Natural killer cell (primary cell): ENCODE data around the gene SGF29. TPM values are rescaled to one million over a fixed set of nuclear protein-coding genes. Genes with fewer than 3 reads are reported as not detected.

Source experiments
- ATAC-seq, 3 donors: fragments of 150-1000 bp in 2 of 3; fragments of 200-7000 bp in 1 of 3; cut with Tn5 transposase; 1 replicate in 1 of 3; 2 replicates in 2 of 3; pipeline ENCODE4 v1.10.0; 2021; ENCODE audit warnings: mild to moderate bottlenecking in 2 of 3, moderate library complexity in 2 of 3
- DNase-seq, 2 donors: peaks; one replicate each; pipeline versions ENCODE4 v3.0.0 to v3.0.0-alpha.2; 2013 to 2021; ENCODE audit warnings: mixed read lengths in 1 of 2
- H3K27ac ChIP-seq: one replicate; pipeline ENCODE4 v1.5.1; 2013; ENCODE audit warnings: mild to moderate bottlenecking, low read length
- H3K27me3 ChIP-seq: one replicate; pipeline ENCODE4 v1.6.1; 2013; ENCODE audit warnings: low read length; ENCODE audit not compliant: control insufficient read depth, insufficient read depth
- H3K36me3 ChIP-seq: one replicate; pipeline ENCODE4 v1.6.1; 2013; ENCODE audit warnings: low read length; ENCODE audit not compliant: control insufficient read depth, insufficient read depth
- H3K4me1 ChIP-seq: one replicate; pipeline ENCODE4 v1.6.1; 2013; ENCODE audit warnings: low read length; ENCODE audit not compliant: control insufficient read depth, insufficient read depth
- H3K4me3 ChIP-seq: one replicate; pipeline ENCODE4 v1.5.1; 2013; ENCODE audit warnings: low read length
- H3K9me3 ChIP-seq: one replicate; pipeline ENCODE4 v1.6.1; 2013; ENCODE audit warnings: low read length; ENCODE audit not compliant: control insufficient read depth, insufficient read depth
- H3K27ac Mint-ChIP-seq, 2 donors: one replicate each; pipeline ENCODE4 v1.8.0; 2022; ENCODE audit warnings: mild to moderate bottlenecking in 2 of 2, mixed read lengths in 2 of 2, moderate library complexity in 1 of 2
- H3K27me3 Mint-ChIP-seq, 2 donors: one replicate each; pipeline ENCODE4 v1.8.0; 2022; ENCODE audit warnings: low read depth in 2 of 2, mixed read lengths in 2 of 2
- H3K36me3 Mint-ChIP-seq: one replicate; pipeline ENCODE4 v1.8.0; 2022; ENCODE audit warnings: mixed read lengths
- H3K4me1 Mint-ChIP-seq, 2 donors: one replicate each; pipeline ENCODE4 v1.8.0; 2022; ENCODE audit warnings: mixed read lengths in 2 of 2
- H3K4me3 Mint-ChIP-seq: one replicate; pipeline ENCODE4 v1.8.0; 2022; ENCODE audit warnings: mild to moderate bottlenecking, moderate library complexity, mixed read lengths
- H3K9me3 Mint-ChIP-seq, 2 donors: one replicate each; pipeline ENCODE4 v1.8.0; 2022; ENCODE audit warnings: mixed read lengths in 2 of 2
- CTCF ChIP-seq: fragments of 200-600 bp; IDR thresholded peaks from one replicate; pipeline ENCODE4 v1.8.0; 2022; ENCODE audit warnings: antibody characterized with exemption
- whole genome bisulfite sequencing: methylation state at CpG from one replicate; pipeline ENCODE4 v1.1.7; 2013; ENCODE audit warnings: missing lambda C conversion rate; ENCODE audit not compliant: insufficient coverage; 5-methylcytosine and 5-hydroxymethylcytosine counted together
- intact Hi-C: fragments of 100-400 bp; cut with micrococcal nuclease; formaldehyde crosslinking; loops from one replicate; pipeline ENCODE4 v1.14.2; 2022
- total RNA-seq, 4 donors: library from RNA; stranded (reverse); fragments of 120-200 nt in 1 of 4; gene quantifications; one replicate each; pipeline versions ENCODE4 v1.2.3 to v1.2.4, GENCODE V29; 2013 to 2022

The SGF29 gene
- total RNA-seq, 3 donors from 2014 or later (not counting 1 experiment from before 2014, with no cell fraction given): 31.6 to 45.1 (median 43.1) TPM

- Histone ChIP-seq H3K36me3 (no peaks in the 10 kb centered on the region), H3K27me3 (no peaks in the 10 kb centered on the region), H3K4me1 (no peaks in the 10 kb centered on the region), H3K4me3 (no peak overlapping the region), H3K9me3 (no peaks in the 10 kb centered on the region), H3K27ac (no peak overlapping the region)
- intact Hi-C loops: no loop called here
- Mint-ChIP-seq H3K4me3 (no peak overlapping the region), H3K36me3 (no peaks in the 10 kb centered on the region), H3K27ac (no peak overlapping the region), H3K27me3 (no peaks in the 10 kb centered on the region), H3K9me3 (no peaks in the 10 kb centered on the region), H3K4me1 (peaks cover 0 to 5% of the 10 kb centered on the region in 2 donors)
- no peak for DNase-seq
- no peak for ATAC-seq
- 92% methylated on average over 6 of the region's 7 CpGs for WGBS
- TF ChIP-seq CTCF: no peak
Measured at GRCh38 chr16:28546626-28547025, 7.1 kb upstream of the SGF29 start.

GRCh38 chr16:28548306-28548802, 5.4 kb upstream of the SGF29 start:
- no peaks in the 10 kb centered on the region for H3K36me3 Mint-ChIP-seq
- H3K4me1 ChIP-seq: peaks cover 3% of the 10 kb centered on the region
- no peaks in the 10 kb centered on the region for H3K9me3 ChIP-seq
- H3K27me3 Mint-ChIP-seq: no peaks in the 10 kb centered on the region
- H3K4me3 ChIP-seq: no peak overlapping the region
- no peak for ATAC-seq
- peaks cover 0 to 5% of the 10 kb centered on the region in 2 donors for H3K4me1 Mint-ChIP-seq
- 81% methylated on average over 9 of the region's 14 CpGs for WGBS
- no peaks in the 10 kb centered on the region for H3K27me3 ChIP-seq
- no peak overlapping the region for H3K27ac ChIP-seq
- H3K36me3 ChIP-seq: no peaks in the 10 kb centered on the region
- H3K4me3 Mint-ChIP-seq: no peak overlapping the region
- no peak for DNase-seq
- no peak for TF ChIP-seq CTCF
- intact Hi-C loops: loop anchor here (2.0 kb wide), 1 partner anchor 54 kb away; the partner anchor contains the start of gene APOBR
- H3K9me3 Mint-ChIP-seq: no peaks in the 10 kb centered on the region
- H3K27ac Mint-ChIP-seq: no peak overlapping the region

- Mint-ChIP-seq H3K27ac (no peak overlapping the region), H3K27me3 (no peaks in the 10 kb centered on the region), H3K36me3 (no peaks in the 10 kb centered on the region), H3K4me3 (no peak overlapping the region), H3K9me3 (no peaks in the 10 kb centered on the region), H3K4me1 (peaks cover under 1 to 12% of the 10 kb centered on the region in 2 donors)
- Histone ChIP-seq H3K36me3 (no peaks in the 10 kb centered on the region), H3K4me1 (peaks cover 8% of the 10 kb centered on the region), H3K27me3 (no peaks in the 10 kb centered on the region), H3K27ac (no peak overlapping the region), H3K4me3 (no peak overlapping the region), H3K9me3 (no peaks in the 10 kb centered on the region)
- no peak for ATAC-seq
- 27% methylated on average over 11 of the region's 11 CpGs for WGBS
- TF ChIP-seq CTCF: peak; percentile 17
- DNase-seq: peak in 1 of 2 donors; percentile 68
- intact Hi-C loops: loop anchor here (2.0 kb wide), 1 partner anchor 55 kb away; the partner anchor contains the start of gene APOBR
Measured at GRCh38 chr16:28549301-28549899, 4.3 kb upstream of the SGF29 start.
